GM10266 (cell line): Measurements from ENCODE around the gene DCLK1.

Source experiments
- DNase-seq: peaks from one replicate; pipeline ENCODE4 v3.0.0; 2012; ENCODE audit errors: extremely low spot score
- CTCF ChIP-seq: IDR thresholded peaks from 2 replicates; pipeline ENCODE4 v1.5.1; 2012; ENCODE audit warnings: mild to moderate bottlenecking, low read depth; ENCODE audit not compliant: control insufficient read depth, insufficient read depth; ENCODE audit errors: missing control alignments

Gene DCLK1

GRCh38 chr13:36131931-36132297 lies 732 bp upstream of the DCLK1 start:
- no peak for DNase-seq
- TF ChIP-seq CTCF = no peak

GRCh38 chr13:36130552-36131221 lies 495 bp downstream of the DCLK1 start:
- no peak for DNase-seq
- TF ChIP-seq CTCF = no peak

GRCh38 chr13:36130193-36130551 lies 1.0 kb downstream of the DCLK1 start:
- no peak for DNase-seq

GRCh38 chr13:36129539-36129938 lies 1.6 kb downstream of the DCLK1 start:
- TF ChIP-seq CTCF = no peak
- DNase-seq = no peak

More at GRCh38 chr13:36130193-36130551, 1.0 kb downstream of the DCLK1 start:
- no peak for TF ChIP-seq CTCF

- DNase-seq = no peak
- TF ChIP-seq CTCF = no peak
Measured at GRCh38 chr13:36126491-36126890, 4.7 kb downstream of the DCLK1 start.

GRCh38 chr13:36125841-36126240 lies 5.3 kb downstream of the DCLK1 start:
- TF ChIP-seq CTCF = no peak
- no peak for DNase-seq

DNA sequence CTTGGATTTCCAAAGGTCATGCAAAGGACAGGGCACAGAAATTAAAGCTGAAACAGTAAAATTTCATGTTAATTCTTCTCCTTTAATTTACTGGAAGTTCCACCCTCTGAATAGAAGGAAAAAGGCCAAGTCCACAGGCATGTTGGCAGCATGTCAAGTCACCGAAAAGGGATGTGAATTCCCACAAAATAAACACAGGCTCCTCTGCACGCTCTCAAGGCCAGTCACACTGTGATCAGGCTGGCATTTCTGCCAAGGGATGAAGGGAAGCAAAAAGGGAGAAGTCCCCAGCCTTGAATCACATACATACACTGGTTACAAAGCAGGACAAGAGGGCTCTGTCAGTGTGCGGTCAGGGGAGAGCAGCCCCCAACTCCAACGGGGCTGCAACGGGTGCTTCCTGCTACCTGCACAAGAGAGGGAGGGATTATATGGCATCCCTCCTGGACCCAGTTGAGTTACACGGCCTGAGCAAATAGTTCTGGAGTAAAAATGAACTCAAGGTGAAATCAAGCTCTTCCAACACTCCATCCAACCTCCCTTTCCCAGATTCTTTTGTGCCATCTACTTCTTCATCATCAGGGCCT lies 6.9 kb downstream of the DCLK1 start:
- no peak for TF ChIP-seq CTCF
- no peak for DNase-seq
